K562 (cell line): ENCODE data around the gene SVOP. TPM values are rescaled to one million over a fixed set of nuclear protein-coding genes. Genes with fewer than 3 reads are reported as not detected.

ENCODE experiments used
- ATAC-seq: fragments of 200-7000 bp; cut with Tn5 transposase; 3 replicates; pipeline ENCODE4 v1.9.1; 2020; ENCODE audit warnings: moderate library complexity
- BruUV-seq: library from RNA; stranded (reverse); fragments of 400-500 nt; replicated peaks from 2 replicates; lab custom pipeline; 2021; lab: Mats Ljungman, UMichigan
- CTCF ChIA-PET: fragments of 300-600 bp; formaldehyde crosslinking; extraction: SDS; loops from one replicate; lab custom pipeline; 2021; ENCODE audit warnings: low intra/inter-chr PET ratio; lab: Yijun Ruan, JAX
- POLR2A ChIA-PET: fragments of 300-600, 350-650 bp; sonication (Branson Sonifier 250); formaldehyde crosslinking; extraction: SDS; loops from one replicate; lab custom pipeline; 2021; ENCODE audit warnings: antibody characterized with exemption, inconsistent platforms; lab: Yijun Ruan, JAX
- DNase-seq, 4 experiments: peaks; one replicate each; pipeline versions ENCODE4 v3.0.0 to v3.0.0-alpha.2; 2011 to 2018; ENCODE audit warnings: low spot score in 3 of 4, mixed read lengths in 3 of 4; ENCODE audit errors: extremely low read depth in 1 of 4
- FAIRE-seq: peaks from 2 replicates; lab custom pipeline; 2011; peaks lifted over from hg19 to GRCh38; lab: Jason Lieb, UNC
- H2AFZ ChIP-seq: 2 replicates; pipeline ENCODE4 v1.6.0; 2011; ENCODE audit warnings: low read depth, low read length, control low read depth, inconsistent platforms
- H3K27ac ChIP-seq: fragments of 200-600 bp; 3 replicates; pipeline ENCODE4 v1.8.0; 2011; ENCODE audit warnings: low read depth, mild to moderate bottlenecking, control low read depth, inconsistent platforms, low read length, moderate library complexity, mixed read lengths; ENCODE audit errors: extremely low read depth
- H3K27me3 ChIP-seq, 2 experiments: fragments of 300-600 bp in 1 of 2; 2 replicates in 1 of 2; 3 replicates in 1 of 2; pipeline versions ENCODE4 v1.6.0 to v1.8.0; 2011; ENCODE audit warnings: inconsistent platforms in 2 of 2, low read length in 2 of 2, mild to moderate bottlenecking in 1 of 2, mixed read lengths in 1 of 2, moderate library complexity in 1 of 2; ENCODE audit not compliant: control insufficient read depth in 2 of 2, insufficient read depth in 2 of 2
- H3K36me3 ChIP-seq: fragments of 300-600 bp; 3 replicates; pipeline ENCODE4 v1.8.0; 2011; ENCODE audit warnings: mild to moderate bottlenecking, low read length, inconsistent platforms; ENCODE audit not compliant: control insufficient read depth, insufficient read depth
- H3K4me1 ChIP-seq, 2 experiments: fragments of 200-600 bp in 1 of 2; replicated peaks in 1 of 2; 2 replicates in 1 of 2; 3 replicates in 1 of 2; pipeline versions ENCODE4 v1.5.1 to v1.8.0; 2011; ENCODE audit warnings: inconsistent platforms in 2 of 2, low read length in 2 of 2, mild to moderate bottlenecking in 1 of 2, mixed read lengths in 1 of 2, moderate library complexity in 1 of 2; ENCODE audit not compliant: control insufficient read depth in 2 of 2, insufficient read depth in 2 of 2
- H3K4me2 ChIP-seq: 2 replicates; pipeline ENCODE4 v1.6.1; 2011; ENCODE audit warnings: low read length, control low read depth, inconsistent platforms, mixed read lengths; ENCODE audit not compliant: insufficient read depth
- H3K4me3 ChIP-seq: fragments of 200-600 bp; sonication (generic), shearing (Covaris generic); 2 replicates; pipeline ENCODE4 v1.5.1; 2016; ENCODE audit warnings: control low read depth, inconsistent platforms
- H3K79me2 ChIP-seq: fragments of 200-600 bp; 3 replicates; pipeline ENCODE4 v1.8.0; 2011; ENCODE audit warnings: low read length, inconsistent platforms; ENCODE audit not compliant: control insufficient read depth, insufficient read depth
- H3K9ac ChIP-seq, 2 experiments: 2 replicates each; pipeline versions ENCODE4 v1.6.0 to v1.6.1; 2011; ENCODE audit warnings: low read depth in 2 of 2, low read length in 2 of 2, control low read depth in 1 of 2, inconsistent platforms in 1 of 2, mild to moderate bottlenecking in 1 of 2, mixed read lengths in 1 of 2; ENCODE audit not compliant: insufficient read depth in 1 of 2
- H3K9me1 ChIP-seq: one replicate; pipeline ENCODE4 v1.6.0; 2011; ENCODE audit warnings: inconsistent platforms, mild to moderate bottlenecking, low read length, moderate library complexity; ENCODE audit not compliant: control insufficient read depth, insufficient read depth
- H3K9me3 ChIP-seq: replicated peaks from 2 replicates; pipeline ENCODE4 v1.5.1; 2011; ENCODE audit warnings: low read depth, low read length, inconsistent platforms; ENCODE audit not compliant: control insufficient read depth, insufficient read depth
- H4K20me1 ChIP-seq: replicated peaks from 2 replicates; pipeline ENCODE4 v1.6.1; 2011; ENCODE audit warnings: low read length, inconsistent platforms, mixed read lengths; ENCODE audit not compliant: control insufficient read depth, insufficient read depth
- ATF7 ChIP-seq: fragments of 450-650 bp; IDR thresholded peaks from 2 replicates; pipeline ENCODE4 v1.7.1; 2014; ENCODE audit warnings: mild to moderate bottlenecking, moderate library complexity
- CBFA2T2 ChIP-seq: fragments of 450-650 bp; conservative IDR thresholded peaks from 2 replicates; pipeline ENCODE4 v1.6.1; 2017; ENCODE audit warnings: mild to moderate bottlenecking
- ERF ChIP-seq: fragments of 450-650 bp; formaldehyde crosslinking; IDR thresholded peaks from 2 replicates; pipeline ENCODE4 v1.4.0; 2020; ENCODE audit warnings: mild to moderate bottlenecking, mixed read lengths
- MBD2 ChIP-seq: sonication (generic); IDR thresholded peaks from 2 replicates; pipeline ENCODE4 v1.6.1; 2016; ENCODE audit warnings: low read depth, borderline replicate concordance
- MCM3 ChIP-seq: fragments of 450-650 bp; IDR thresholded peaks from 2 replicates; pipeline ENCODE4 v1.6.1; 2016
- RAD51 ChIP-seq: fragments of 450-650 bp; IDR thresholded peaks from 2 replicates; pipeline ENCODE4 v1.7.1; 2016; ENCODE audit warnings: low read depth, mild to moderate bottlenecking, borderline replicate concordance
- TFE3 ChIP-seq: fragments of 450-650 bp; formaldehyde crosslinking; IDR thresholded peaks from 2 replicates; pipeline ENCODE4 v1.4.0; 2020; ENCODE audit warnings: mild to moderate bottlenecking, mixed read lengths
- ZNF134 ChIP-seq: fragments of 250-450 bp; sonication (Bioruptor Pico); conservative IDR thresholded peaks from 2 replicates; pipeline ENCODE4 v1.4.0; 2020
- ZNF512 ChIP-seq: IDR thresholded peaks from 2 replicates; pipeline ENCODE4 v1.6.1; 2016; ENCODE audit warnings: missing genetic modification characterization, missing compliant biosample characterization
- ZNF830 ChIP-seq: fragments of 250-450 bp; sonication (Bioruptor Pico); IDR thresholded peaks from 2 replicates; pipeline ENCODE4 v1.5.0; 2021; ENCODE audit warnings: mild to moderate bottlenecking
- WGBS: fragments of 100-300 bp; shearing (Covaris generic); methylation state at CpG from one replicate; pipeline ENCODE4 v1.1.6; 2016; ENCODE audit warnings: low coverage, mixed read lengths; ENCODE audit not compliant: insufficient coverage; ENCODE audit errors: missing lambda C conversion rate; 5-methylcytosine and 5-hydroxymethylcytosine counted together
- in situ Hi-C: fragments of 300-500 bp; cut with MboI; formaldehyde crosslinking; loops from 4 replicates; pipeline ENCODE4 v1.15.0; 2018; ENCODE audit warnings: inconsistent platforms, mixed read lengths
- intact Hi-C: fragments of 100-400 bp; cut with micrococcal nuclease; formaldehyde crosslinking; loops from 2 replicates; pipeline ENCODE4 v1.14.2; 2022
- polyA plus RNA-seq, 8 experiments: library from polyadenylated mRNA; depleted of rRNA in 4 of 8; stranded (reverse) in 5 of 8; unstranded in 3 of 8; fragments of >200 nt; fragmentation: Nextera tagmentation in 2 of 8; fragmentation: Illumina TruSeq in 1 of 8; extraction: Ambion mirVana in 2 of 8; extraction: Trizol in 1 of 8; gene quantifications; 2 replicates each; pipeline versions ENCODE4 v1.2.1 to v1.2.3, GENCODE V29; 2011 to 2014; ENCODE audit warnings: inconsistent platforms in 1 of 8, missing spikeins in 1 of 8
- total RNA-seq, 7 experiments: library from RNA; depleted of rRNA in 6 of 7; stranded (reverse); fragments of >200 nt in 6 of 7; fragmentation: Illumina TruSeq in 2 of 7; extraction: Trizol in 2 of 7; gene quantifications; 2 replicates each; pipeline versions ENCODE4 v1.2.1 to v1.2.3, GENCODE V29; 2011 to 2021; ENCODE audit warnings: low replicate concordance in 1 of 7

Gene SVOP
- total and polyA plus RNA-seq, 9 of the 15 experiments (the other 6 are each of a cell fraction or from before 2014, with no cell fraction given), result 0.01 to 0.09 (median 0.06) TPM; not detected in 1

- Histone ChIP-seq H3K4me1 (no peaks in the 10 kb centered on the region; a peak in 1 of 5 replicates), H3K4me3 (no peak overlapping the region), H3K79me2 (no peaks in the 10 kb centered on the region), H3K27me3 (peaks cover 7 to 15% of the 10 kb centered on the region in 2 experiments), H3K9me1 (no peaks in the 10 kb centered on the region), H3K27ac (no peak overlapping the region), H3K9me3 (no peaks in the 10 kb centered on the region), H2AFZ (no peak overlapping the region), H3K4me2 (no peak overlapping the region), H4K20me1 (no peaks in the 10 kb centered on the region), H3K36me3 (no peaks in the 10 kb centered on the region), H3K9ac (no peak overlapping the region)
- TF ChIP-seq MCM3, result no peak
- peak; percentile 82; the same call in 1 of the 2 replicates for TF ChIP-seq ZNF512 (tag)
- intact Hi-C loops (no loop called here), in situ Hi-C loops (no loop called here)
- DNase-seq, result no peak
- no peak for FAIRE-seq
- ChIA-PET CTCF (no interaction called here), POLR2A (no interaction called here)
- 7% methylated on average over 1 of the region's 1 CpG for WGBS
- BruUV-seq, result no TSS peak
- ATAC-seq, result no peak
Observed at GRCh38 chr12:108875280-108875679, 145.6 kb downstream of the SVOP start.

GRCh38 chr12:108868781-108869180, 152.1 kb downstream of the SVOP start:
- CTCF ChIA-PET, result no interaction called here
- H3K4me2 ChIP-seq, result no peak overlapping the region
- FAIRE-seq, result no peak
- intact Hi-C loops (no loop called here), in situ Hi-C loops (no loop called here)
- TF ChIP-seq ERF (CRISPR knock-in tag), result no peak
- TF ChIP-seq ZNF134 (CRISPR knock-in tag), result no peak
- TF ChIP-seq RAD51, result peak; percentile 45; the same call in 1 of the 2 replicates
- TF ChIP-seq ATF7, result no peak
- TF ChIP-seq MBD2, result no peak
- TF ChIP-seq CBFA2T2, result no peak
- TF ChIP-seq TFE3, result peak; percentile 83
- TF ChIP-seq ZNF830 (CRISPR knock-in tag), result no peak
- no peak overlapping the region for H2AFZ ChIP-seq
- no peaks in the 10 kb centered on the region for H3K79me2 ChIP-seq
- H3K36me3 ChIP-seq, result no peaks in the 10 kb centered on the region
- no peak overlapping the region for H3K27ac ChIP-seq
- H3K4me1 ChIP-seq, result no peaks in the 10 kb centered on the region
- H3K27me3 ChIP-seq, result no peaks in the 10 kb centered on the region; a peak in 1 of 5 replicates
- H3K4me3 ChIP-seq, result no peak overlapping the region
- DNase-seq, result no peak
- ATAC-seq, result no peak
- H4K20me1 ChIP-seq, result no peaks in the 10 kb centered on the region
- POLR2A ChIA-PET, result interaction anchor here (0.8 to 1.1 kb wide), 2 partner anchors 9 to 20 kb away, joined by 3 read pairs; no protein-coding TSS in a partner anchor
- H3K9me1 ChIP-seq, result no peaks in the 10 kb centered on the region
- H3K9ac ChIP-seq, result no peak overlapping the region
- H3K9me3 ChIP-seq, result no peaks in the 10 kb centered on the region
- no TSS peak for BruUV-seq
- WGBS, result 3% methylated on average over 4 of the region's 4 CpGs
